ENCODE data around the gene WAS. TPM values are rescaled to one million over a fixed set of nuclear protein-coding genes. Genes with fewer than 3 reads are reported as not detected.

The WAS gene
- total and polyA plus RNA-seq, 3 donors from 2014 or later = 2.5 to 5.5 (median 4.7) TPM

DNA sequence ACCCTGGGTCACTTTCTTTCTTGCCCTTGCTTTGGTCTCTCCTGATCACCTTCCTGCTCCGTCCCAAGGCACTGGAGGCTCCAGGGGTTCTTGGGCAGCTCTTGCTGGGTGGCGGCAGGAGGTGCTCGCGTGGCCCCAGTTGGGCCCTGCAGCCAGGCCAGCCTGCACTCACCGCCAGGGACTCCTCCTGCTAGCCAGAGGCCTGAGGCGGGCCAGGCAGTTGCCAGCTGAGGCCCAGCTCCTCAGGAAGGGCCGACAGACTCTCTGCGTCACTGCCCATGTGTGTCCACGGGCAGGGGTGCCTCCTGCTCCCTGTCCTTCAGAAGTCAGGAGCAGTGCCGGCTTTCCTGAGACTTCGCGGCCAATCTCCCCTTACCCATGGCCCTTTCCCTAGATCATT lies 22.3 kb downstream of the WAS start:
- no peak overlapping the region for H3K4me3 ChIP-seq
- H3K4me1 ChIP-seq = no peaks in the 10 kb centered on the region
- no peaks in the 10 kb centered on the region for H3K36me3 ChIP-seq (ENCODE audit: low read depth, missing control alignments)
- intact Hi-C loops (cut with DNase I; ENCODE audit: low total_unique reads) = no loop called here
- TF ChIP-seq POLR2A (IDR thresholded peaks at IDR 0.05) (no peak), CTCF (IDR thresholded peaks at IDR 0.05) (no peak)
- WGBS, 2 donors = 92% methylated on average over 11 of the region's 12 CpGs; no CpG with 5 or more reads in 1 of the 2 donors
- H3K27me3 ChIP-seq = no peaks in the 10 kb centered on the region
- DNase-seq = no peak
- H3K9me3 ChIP-seq = no peaks in the 10 kb centered on the region
- no peak overlapping the region for H3K27ac ChIP-seq

DNA sequence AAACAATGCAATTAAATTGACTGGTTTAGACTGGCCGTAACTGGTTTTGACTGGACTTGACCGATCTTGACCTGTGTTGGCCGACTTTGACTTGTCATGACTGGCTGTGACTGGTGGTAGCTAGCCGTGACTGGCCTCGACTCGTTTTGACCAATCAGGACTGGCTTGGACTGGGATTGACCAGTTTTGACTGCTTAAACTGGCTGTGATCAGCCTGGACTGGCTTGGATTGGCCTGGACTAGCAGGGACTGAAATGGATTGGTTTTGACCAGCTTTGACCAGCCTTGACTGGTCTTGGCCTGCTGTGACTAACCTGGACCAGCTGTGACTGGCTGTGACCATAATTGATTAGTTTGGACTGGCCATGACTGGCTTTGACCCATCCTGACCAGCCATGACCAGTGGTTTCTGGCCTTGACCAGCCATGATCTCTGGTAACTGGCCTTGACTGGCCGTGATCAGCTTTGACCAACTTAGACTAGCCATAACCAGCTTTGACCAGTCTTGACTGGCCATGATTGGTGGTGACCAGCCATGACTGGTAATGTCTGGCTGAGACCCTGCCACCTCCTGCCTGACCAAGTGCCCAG lies 26.0 kb downstream of the WAS start:
- Histone ChIP-seq H3K4me3 (no peak overlapping the region), H3K9me3 (no peaks in the 10 kb centered on the region), H3K27me3 (no peaks in the 10 kb centered on the region), H3K4me1 (no peaks in the 10 kb centered on the region), H3K36me3 (ENCODE audit: low read depth, missing control alignments) (no peaks in the 10 kb centered on the region), H3K27ac (no peak overlapping the region)
- no peak for DNase-seq
- no peak for TF ChIP-seq CTCF (IDR thresholded peaks at IDR 0.05)
- no peak for TF ChIP-seq POLR2A (IDR thresholded peaks at IDR 0.05)
- intact Hi-C loops (cut with DNase I; ENCODE audit: low total_unique reads) = no loop called here
- WGBS, 2 donors = 96% methylated on average over 7 of the region's 7 CpGs; no CpG with 5 or more reads in 1 of the 2 donors

GRCh38 chrX:48711162-48711928 lies 27.7 kb downstream of the WAS start:
- no peak for DNase-seq
- H3K9me3 ChIP-seq = no peaks in the 10 kb centered on the region
- H3K27ac ChIP-seq = no peak overlapping the region
- no peak overlapping the region for H3K4me3 ChIP-seq
- H3K4me1 ChIP-seq = no peaks in the 10 kb centered on the region
- no peaks in the 10 kb centered on the region for H3K27me3 ChIP-seq
- 87 to 92% methylated on average over 9 of the region's 9 CpGs for WGBS, 2 donors
- H3K36me3 ChIP-seq (ENCODE audit: low read depth, missing control alignments) = no peaks in the 10 kb centered on the region
- TF ChIP-seq POLR2A (IDR thresholded peaks at IDR 0.05) (no peak), CTCF (IDR thresholded peaks at IDR 0.05) (no peak)
- intact Hi-C loops (cut with DNase I; ENCODE audit: low total_unique reads) = no loop called here

- H3K27me3 ChIP-seq = no peaks in the 10 kb centered on the region
- intact Hi-C loops (cut with DNase I; ENCODE audit: low total_unique reads) = no loop called here
- H3K4me3 ChIP-seq = no peak overlapping the region
- WGBS, 2 donors = 86 to 90% methylated on average over 5 to 7 of the region's 7 CpGs
- no peaks in the 10 kb centered on the region for H3K4me1 ChIP-seq
- H3K9me3 ChIP-seq = no peaks in the 10 kb centered on the region
- TF ChIP-seq POLR2A (IDR thresholded peaks at IDR 0.05) (no peak), CTCF (IDR thresholded peaks at IDR 0.05) (no peak)
- no peaks in the 10 kb centered on the region for H3K36me3 ChIP-seq (ENCODE audit: low read depth, missing control alignments)
- H3K27ac ChIP-seq = no peak overlapping the region
- DNase-seq = no peak
Measured at GRCh38 chrX:48711929-48712505, 28.4 kb downstream of the WAS start.
